OCI-M1 (cell line): ENCODE results near the gene KRT20.

Source experiments
- DNase-seq: peaks from one replicate; lab custom pipeline; 2025; lab: John Stamatoyannopoulos, UW

Gene KRT20

DNA sequence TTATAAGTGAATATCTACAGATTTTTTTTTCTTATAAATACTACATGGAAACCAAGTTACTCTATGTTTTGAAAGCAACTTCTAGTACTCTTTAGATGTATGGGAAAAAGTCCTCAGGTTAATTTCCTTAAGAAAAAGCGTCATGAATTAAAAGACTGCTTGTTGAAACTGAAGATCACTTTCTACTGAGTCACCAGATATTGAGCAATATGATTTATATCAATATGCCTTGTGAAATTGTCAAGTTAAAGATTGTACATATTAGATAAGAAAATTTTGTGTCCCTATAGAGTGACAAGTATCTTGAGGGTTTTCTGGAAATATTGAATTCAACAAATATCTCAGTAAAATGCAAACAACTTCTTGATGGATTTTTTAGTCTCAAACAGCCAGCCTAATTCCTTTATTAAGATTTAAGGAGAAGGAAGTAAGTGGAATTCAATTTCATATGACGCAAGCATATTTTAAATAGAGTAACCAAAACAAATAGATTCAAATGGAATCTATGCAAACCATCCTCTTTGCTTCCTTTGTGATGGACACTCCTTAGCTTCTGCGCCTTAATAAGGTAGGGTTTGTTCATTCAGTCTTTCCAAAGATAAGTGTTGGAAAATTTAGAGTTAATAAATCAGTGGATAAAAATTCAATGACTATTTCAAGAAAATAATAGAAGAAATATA, 34.6 kb downstream of the KRT20 start:
- DNase-seq: no peak

DNA sequence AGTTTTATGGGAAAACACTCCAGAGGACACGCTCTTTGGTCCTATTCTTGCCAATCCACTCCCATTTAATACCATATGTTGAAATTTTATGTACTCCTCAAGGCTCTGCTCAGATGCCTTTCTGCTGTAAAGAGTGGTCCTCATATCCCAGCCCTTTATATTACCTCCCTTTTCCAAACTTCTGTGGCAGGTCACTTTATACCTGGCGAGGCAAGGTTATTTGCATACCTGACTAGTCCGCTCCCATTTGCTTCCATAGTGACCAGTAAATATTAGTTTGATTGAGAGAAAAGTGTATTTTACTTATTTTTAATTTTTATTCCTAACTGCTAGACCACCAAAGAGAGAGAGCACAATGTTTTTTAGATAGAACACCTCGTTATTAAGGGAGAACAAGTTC, 35.3 kb downstream of the KRT20 start:
- DNase-seq: no peak

DNA sequence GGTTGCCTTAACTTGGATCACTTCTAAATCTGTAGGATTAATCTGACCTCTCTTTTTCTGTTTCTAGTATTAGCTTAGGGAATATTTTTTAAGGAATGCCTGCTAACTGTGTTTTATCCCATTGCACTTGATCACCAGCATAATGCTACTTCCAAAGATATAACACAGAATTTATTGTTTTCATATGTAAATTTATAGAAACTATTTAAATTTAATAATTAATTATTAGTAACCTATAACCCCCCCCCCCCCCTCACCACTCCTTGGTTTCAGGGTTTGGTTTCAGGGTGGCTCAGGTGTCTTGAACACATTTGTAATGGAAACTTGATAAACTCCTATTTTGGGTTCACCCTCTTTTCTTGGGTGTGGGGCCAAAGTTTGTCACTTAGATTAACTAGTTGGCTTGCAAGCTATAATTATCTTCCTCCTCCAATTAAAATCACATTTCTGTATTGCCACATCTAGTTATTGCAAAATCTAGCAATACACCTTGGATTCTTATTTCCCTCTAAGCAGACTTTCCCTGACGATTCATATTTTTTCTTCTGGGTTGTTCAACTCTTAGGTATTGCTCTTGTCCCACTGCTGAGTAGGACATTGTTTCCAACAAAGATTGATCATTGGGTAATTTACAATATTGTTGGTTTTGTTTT, 36.3 kb downstream of the KRT20 start:
- DNase-seq: no peak

DNA sequence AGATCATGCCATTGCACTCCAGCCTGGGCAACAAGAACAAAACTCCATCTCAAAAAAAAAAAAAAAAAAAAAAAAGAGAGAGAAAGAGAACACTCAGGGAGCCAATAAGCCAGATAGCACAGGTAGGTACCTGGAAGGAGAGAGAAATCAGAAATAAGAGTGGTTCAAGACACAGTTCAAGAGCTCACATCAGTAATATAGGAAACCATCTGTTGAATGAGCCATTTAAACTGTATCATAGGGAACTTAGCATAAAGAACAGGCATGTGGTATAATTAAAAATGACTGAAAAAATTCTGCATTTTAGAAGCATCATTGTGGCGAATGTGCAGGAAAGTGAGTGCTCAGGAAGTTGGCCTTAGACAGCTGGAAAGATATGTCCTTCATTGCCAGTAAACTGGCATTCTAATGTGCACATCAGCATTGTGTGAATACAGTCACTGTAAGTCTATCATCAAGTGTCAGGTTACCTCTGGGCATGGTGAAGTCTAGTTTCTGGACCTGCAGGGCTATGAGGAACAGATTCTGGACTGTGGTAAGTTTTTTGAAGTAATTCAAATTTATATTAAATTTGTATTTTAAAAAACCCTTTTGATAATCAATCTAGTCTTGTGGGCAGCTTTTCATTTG, 38.4 kb downstream of the KRT20 start:
- no peak for DNase-seq

DNA sequence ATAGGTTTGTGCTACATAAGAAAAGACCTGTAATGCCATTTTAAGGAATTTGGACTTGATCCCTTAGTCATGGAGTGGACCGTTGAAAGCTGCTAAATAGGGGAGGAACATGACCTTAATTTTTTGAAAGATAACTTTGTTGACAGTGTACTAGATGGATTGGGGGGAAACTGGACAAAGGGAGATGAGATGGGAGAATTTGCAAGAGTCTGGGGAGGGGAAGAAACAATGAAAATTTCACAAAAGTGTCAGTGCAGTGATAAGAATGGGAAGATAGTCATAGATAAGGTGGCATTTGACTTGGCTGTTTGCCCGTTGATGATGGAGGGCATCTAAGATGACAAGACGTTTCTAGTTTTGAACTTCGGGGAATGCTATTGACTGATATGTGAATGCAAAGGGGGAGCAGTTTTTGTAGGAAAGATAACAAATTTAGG, 40.4 kb downstream of the KRT20 start:
- DNase-seq: no peak

DNA sequence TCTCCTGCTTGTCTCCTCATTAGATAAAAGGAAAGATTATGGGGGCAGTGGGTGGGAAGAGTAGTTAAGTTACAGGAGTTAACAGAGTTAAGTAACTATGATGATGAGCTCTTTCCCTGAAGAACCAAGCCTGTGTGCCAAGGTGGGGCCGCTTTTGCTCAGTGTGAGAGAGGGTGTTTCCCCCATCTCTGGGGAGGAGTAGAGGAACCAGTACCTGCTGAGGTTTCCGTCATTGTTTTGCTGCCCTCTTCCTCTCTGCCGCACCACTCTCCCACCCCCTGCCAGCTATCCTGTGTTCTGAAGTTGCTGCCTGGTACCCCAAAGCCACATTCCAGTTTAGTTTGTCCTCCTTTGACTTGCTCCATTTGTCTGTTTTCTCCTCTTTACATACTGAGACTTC, 41.8 kb downstream of the KRT20 start:
- no peak for DNase-seq

DNA sequence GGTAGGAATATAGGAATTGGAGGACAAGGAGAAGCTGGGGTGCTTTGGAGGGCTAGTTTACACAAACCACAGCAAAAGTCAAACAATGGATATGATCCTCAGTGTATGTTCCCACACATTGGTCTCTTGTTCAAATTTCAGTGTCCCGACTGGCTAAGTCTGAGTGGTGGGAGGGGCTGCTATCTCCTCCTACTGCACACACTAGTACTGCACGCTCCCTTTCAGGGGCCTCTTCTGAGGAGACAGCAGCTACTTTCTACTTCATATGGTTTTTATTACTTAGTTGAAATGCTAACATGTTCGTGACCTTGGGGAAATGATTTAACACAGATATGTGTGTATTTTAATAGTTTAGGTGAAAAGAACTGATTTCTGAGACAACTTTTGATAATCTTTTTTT, 43.8 kb downstream of the KRT20 start:
- no peak for DNase-seq

DNA sequence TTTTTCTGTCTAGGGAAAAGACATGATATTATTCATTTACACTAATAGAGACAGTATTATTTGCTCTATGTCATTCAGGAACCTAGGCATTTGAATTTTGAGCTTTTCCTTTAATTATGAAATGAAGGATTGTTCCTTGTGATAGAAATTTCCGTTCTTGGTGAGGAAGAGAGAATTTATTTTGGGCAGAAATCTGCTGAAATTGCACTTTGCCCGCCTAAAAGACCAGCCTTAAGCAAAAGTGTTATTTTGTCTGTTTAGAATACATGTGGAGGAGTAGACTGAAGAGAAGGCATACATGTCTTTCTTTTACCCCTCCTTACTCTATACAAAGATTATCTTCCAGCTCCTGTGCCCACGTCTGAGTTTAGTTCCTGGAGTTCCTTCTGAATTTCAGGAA, 45.8 kb downstream of the KRT20 start:
- no peak for DNase-seq

DNA sequence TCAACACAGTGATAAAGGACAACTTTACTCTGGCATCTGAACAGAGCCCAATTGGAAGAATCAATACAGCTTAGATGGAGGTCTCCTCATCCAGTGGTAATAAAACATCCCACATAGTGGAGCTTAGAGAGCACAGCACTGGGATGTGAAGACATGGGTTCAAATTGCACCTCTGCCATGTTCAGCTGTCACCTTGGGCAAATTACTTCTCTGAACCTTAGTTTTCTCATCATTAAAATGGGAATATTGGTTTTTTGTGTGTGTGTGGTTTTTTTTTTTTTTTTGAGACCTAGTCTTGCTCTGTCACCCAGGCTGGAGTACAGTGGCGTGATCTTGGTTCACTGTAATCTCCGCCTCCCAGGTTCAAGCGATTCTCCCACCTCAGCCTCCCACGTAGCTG, 49.0 kb downstream of the KRT20 start:
- DNase-seq: no peak

DNA sequence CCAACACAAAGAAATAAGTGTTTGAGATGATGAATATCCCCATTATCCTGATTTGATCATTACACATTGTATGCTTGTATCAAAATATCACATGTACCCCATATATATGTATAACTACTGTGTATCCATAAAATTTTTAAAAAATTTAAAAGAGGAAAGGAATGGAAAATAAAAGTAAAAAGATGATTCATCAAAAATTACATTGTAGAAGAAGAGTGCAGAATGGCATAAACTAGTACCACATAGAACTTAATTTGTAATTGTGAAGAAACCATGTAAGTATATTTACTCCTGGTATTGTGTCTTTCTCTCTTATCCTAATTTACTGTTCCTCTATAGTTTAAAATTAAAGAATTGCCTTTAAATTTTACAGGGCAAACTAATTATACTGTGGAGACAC, 51.2 kb downstream of the KRT20 start:
- no peak for DNase-seq

DNA sequence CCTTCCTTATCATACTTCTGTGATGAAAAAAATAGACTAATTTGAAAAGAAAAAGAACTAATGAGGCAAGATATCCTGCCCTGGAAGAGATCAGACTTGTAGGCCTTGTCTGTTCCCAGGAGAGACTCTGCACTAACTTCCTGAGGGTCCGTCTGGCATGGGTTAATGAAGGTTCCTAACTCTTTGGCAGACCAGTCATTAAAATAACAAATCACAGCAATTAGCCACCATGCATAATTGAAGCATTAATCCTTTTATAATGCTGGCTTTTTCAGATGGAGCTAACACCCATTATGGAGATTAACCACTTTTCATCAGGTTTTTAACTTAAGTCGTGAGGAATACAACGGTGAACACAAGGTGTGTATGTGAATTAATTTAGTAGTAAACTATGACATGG, 52.2 kb downstream of the KRT20 start:
- no peak for DNase-seq

DNA sequence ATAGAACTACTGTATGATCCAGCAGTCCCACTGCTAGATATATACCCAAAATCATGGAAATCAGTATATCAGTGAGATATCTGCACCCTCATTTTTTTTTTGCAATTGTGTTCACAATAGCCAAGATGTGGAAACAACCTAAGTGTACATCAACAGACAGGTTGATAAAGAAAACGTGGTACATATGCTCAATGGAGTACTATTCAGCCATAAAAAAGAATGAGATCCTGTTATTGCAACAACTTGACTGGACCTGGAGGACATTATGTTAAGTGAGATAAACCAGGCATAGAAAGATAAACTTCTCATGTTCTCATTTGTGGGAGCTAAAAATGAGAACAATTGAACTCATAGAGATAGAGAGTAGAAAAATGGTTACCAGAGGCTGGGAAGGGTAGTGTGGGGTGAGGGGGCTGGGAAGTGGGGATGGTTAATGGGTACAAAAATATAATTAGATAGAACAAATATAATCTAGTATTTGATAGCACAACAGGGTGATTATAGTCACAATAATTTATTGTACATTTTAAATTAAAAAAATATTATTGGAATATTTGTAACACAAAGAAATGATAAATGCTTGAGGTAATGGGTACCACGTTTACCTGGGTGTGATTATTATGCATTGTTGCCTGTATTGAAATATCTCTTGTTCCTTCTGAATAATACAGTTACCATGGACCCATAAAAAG, 54.8 kb downstream of the KRT20 start:
- DNase-seq: no peak

DNA sequence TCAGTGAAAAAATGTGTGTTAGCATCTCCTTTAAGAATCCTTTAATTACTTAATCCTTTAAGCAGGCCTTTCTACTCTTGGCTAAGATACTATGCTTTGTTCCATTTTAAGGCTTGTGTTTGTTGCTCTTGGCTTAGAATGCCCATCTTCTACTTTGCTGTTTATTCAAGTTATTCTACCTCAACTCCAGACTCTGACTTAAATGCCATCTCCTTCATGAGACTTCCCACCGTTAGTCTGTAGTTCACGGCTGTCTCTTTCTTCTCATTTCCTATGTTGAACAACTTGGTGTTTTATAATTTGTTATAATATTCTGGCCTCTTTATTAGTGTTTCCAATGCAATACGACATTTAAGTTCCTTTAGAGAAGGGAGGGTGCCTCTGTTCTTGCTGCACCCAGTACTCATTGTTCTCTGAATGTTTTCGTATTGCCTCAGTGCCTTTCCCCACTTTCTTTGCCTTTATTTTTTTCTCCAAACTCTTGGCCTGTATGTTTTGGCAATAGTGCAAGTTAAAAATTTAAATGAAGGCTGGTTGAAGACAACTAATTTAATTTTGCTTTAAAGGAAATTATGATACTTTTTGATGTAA, 56.5 kb downstream of the KRT20 start:
- no peak for DNase-seq

DNA sequence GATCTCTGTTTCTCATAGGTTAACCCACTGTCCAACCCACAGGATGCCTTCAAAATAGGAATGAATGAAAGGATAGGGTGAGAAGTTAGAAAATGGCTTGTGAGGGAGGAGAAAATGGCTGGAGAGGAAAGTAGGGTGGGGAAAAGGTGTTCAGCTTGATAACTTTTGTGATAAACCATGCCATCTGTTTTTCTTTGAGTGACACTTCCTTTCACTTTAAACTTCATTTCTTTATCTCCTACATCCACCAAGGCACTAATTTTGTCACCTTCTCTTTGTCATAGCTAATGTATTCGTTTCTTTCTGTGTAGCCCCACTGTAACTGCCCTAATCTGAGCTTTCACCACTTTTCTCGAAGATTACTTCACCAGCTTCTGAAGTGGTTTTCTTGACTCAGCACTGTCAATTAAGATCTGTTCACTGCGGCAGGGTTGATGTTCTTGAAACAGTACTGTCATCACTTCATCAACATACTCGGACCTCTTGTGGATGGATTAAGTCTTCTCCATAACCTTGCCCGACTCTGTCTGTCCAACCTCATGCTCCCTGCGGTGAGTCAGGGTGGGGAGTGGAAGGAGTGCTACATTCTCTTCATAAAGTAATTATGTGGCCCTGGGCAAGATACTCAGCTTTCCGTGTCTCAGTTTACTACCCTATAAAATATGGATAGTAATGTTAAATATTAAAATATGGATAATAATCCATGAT, 57.1 kb downstream of the KRT20 start:
- peak; percentile 86 for DNase-seq
